Aorta (tissue), 5 donors: Measurements from ENCODE around the gene SON. TPM values are rescaled to one million over a fixed set of nuclear protein-coding genes. Genes with fewer than 3 reads are reported as not detected.

Source experiments
- ATAC-seq: fragments of 200-7000 bp; cut with Tn5 transposase; one replicate; pipeline ENCODE4 v1.9.1; 2022; ENCODE audit warnings: moderate library complexity; ENCODE audit not compliant: low FRiP score
- DNase-seq, 2 donors: peaks; one replicate each; pipeline ENCODE4 v3.0.0-alpha.2; 2020
- H3K27ac ChIP-seq, 2 donors: one replicate each; pipeline ENCODE4 v1.5.1; 2013; ENCODE audit warnings: low read length in 2 of 2, mild to moderate bottlenecking in 2 of 2, moderate library complexity in 2 of 2, control low read depth in 1 of 2, inconsistent platforms in 1 of 2, low read depth in 1 of 2
- H3K27me3 ChIP-seq, 2 donors: one replicate each; pipeline ENCODE4 v1.6.1; 2013; ENCODE audit warnings: control low read depth in 1 of 2, low read length in 1 of 2, mild to moderate bottlenecking in 1 of 2, moderate library complexity in 1 of 2; ENCODE audit not compliant: insufficient read depth in 2 of 2, control insufficient read depth in 1 of 2
- H3K36me3 ChIP-seq, 2 donors: one replicate each; pipeline ENCODE4 v1.6.1; 2013; ENCODE audit warnings: control low read depth in 1 of 2, low read length in 1 of 2, mild to moderate bottlenecking in 1 of 2; ENCODE audit not compliant: insufficient read depth in 2 of 2, control insufficient read depth in 1 of 2
- H3K4me1 ChIP-seq, 2 donors: one replicate each; pipeline ENCODE4 v1.6.1; 2013; ENCODE audit warnings: low read length in 2 of 2, control low read depth in 1 of 2, mild to moderate bottlenecking in 1 of 2, moderate library complexity in 1 of 2; ENCODE audit not compliant: insufficient read depth in 2 of 2, control insufficient read depth in 1 of 2
- H3K4me3 ChIP-seq, 2 donors: one replicate each; pipeline ENCODE4 v1.5.1; 2013; ENCODE audit warnings: low read length in 2 of 2, control low read depth in 1 of 2, mild to moderate bottlenecking in 1 of 2
- H3K9me3 ChIP-seq: one replicate; pipeline ENCODE4 v1.6.1; 2013; ENCODE audit warnings: mild to moderate bottlenecking, low read length; ENCODE audit not compliant: control insufficient read depth
- WGBS, 2 donors: extraction: QIAGEN DNeasy Blood & Tissue Kit; methylation state at CpG; one replicate each; pipeline ENCODE4 v1.1.7; 2013; 5-methylcytosine and 5-hydroxymethylcytosine counted together
- intact Hi-C, 2 donors: fragments of 100-400 bp; cut with DNase I; formaldehyde crosslinking; loops; one replicate each; pipeline versions ENCODE4 v1.14.2 to v1.15.0; 2022
- polyA plus RNA-seq, 2 donors: library from polyadenylated mRNA; stranded (reverse); fragments of 200-250 nt; gene quantifications; one replicate each; pipeline ENCODE4 v1.2.3, GENCODE V29; 2013
- total RNA-seq, 2 donors: library from RNA; stranded (reverse); fragmentation: NEBNext Ultra II Directional; extraction: Animal tissue kit (Norgen Biotek cat#: 25700); gene quantifications; one replicate each; pipeline ENCODE4 v1.2.1, GENCODE V29; 2021
- donor health status: healthy with polysubstance abuse.
- donor health status: Bipolar disorder and iron deficiency.
- donor health status: DM: no; HTN: no; CAD: no.
- donor health status: DM: no; HTN: no; CAD: no.
- donor health status: DM: yes; HTN: yes; CAD: no.

SON gene
- total and polyA plus RNA-seq, 4 donors = 57.8 to 350 (median 303) TPM

- H3K36me3 ChIP-seq = peaks cover 24 to 30% of the 10 kb centered on the region in 2 donors
- H3K27me3 ChIP-seq = no peaks in the 10 kb centered on the region
- H3K9me3 ChIP-seq = no peaks in the 10 kb centered on the region
These were observed 8.2 kb downstream of the SON start for GRCh38 chr21:33550772-33551660.

DNA sequence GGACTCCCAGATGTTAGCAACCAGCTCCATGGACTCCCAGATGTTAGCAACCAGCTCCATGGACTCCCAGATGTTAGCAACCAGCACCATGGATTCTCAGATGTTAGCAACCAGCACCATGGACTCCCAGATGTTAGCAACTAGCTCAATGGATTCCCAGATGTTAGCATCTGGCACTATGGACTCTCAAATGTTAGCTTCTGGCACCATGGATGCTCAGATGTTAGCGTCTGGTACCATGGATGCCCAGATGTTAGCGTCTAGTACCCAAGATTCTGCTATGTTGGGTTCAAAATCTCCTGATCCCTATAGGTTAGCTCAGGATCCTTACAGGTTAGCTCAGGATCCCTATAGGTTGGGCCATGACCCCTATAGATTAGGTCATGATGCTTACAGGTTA lies 8.8 kb downstream of the SON start:
- 96 to 98% methylated on average over 2 of the region's 2 CpGs for WGBS, 2 donors
- Histone ChIP-seq H3K4me1 (no peaks in the 10 kb centered on the region), H3K9me3 (no peaks in the 10 kb centered on the region), H3K27ac (no peak overlapping the region), H3K27me3 (no peaks in the 10 kb centered on the region), H3K4me3 (no peak overlapping the region), H3K36me3 (peaks cover 24 to 30% of the 10 kb centered on the region in 2 donors)
- DNase-seq = no peak
- intact Hi-C loops = no loop called here
- ATAC-seq = no peak

More at GRCh38 chr21:33550772-33551660, 8.2 kb downstream of the SON start:
- ATAC-seq = no peak
- no peak overlapping the region for H3K27ac ChIP-seq
- 98 to 99% methylated on average over 23 of the region's 23 CpGs for WGBS, 2 donors
- DNase-seq = no peak
- no peaks in the 10 kb centered on the region for H3K4me1 ChIP-seq
- intact Hi-C loops = no loop called here
- H3K4me3 ChIP-seq = no peak overlapping the region

DNA sequence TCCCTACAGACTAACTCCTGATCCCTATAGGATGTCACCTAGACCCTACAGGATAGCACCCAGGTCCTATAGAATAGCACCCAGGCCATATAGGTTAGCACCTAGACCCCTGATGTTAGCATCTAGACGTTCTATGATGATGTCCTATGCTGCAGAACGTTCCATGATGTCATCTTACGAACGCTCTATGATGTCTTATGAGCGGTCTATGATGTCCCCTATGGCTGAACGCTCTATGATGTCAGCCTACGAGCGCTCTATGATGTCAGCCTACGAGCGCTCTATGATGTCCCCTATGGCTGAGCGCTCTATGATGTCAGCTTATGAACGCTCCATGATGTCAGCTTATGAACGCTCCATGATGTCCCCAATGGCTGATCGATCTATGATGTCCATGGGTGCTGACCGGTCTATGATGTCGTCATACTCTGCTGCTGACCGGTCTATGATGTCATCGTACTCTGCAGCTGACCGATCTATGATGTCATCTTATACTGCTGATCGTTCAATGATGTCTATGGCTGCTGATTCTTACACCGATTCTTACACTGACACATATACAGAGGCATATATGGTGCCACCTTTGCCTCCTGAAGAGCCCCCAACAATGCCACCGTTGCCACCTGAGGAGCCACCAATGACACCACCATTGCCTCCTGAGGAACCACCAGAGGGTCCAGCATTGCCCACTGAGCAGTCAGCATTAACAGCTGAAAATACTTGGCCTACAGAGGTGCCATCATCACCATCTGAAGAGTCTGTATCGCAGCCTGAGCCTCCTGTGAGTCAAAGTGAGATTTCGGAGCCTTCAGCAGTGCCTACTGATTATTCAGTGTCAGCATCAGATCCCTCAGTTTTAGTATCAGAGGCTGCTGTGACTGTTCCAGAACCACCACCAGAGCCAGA lies 9.5 kb downstream of the SON start:
- DNase-seq (no peak), ATAC-seq (peak; percentile 32)
- Histone ChIP-seq H3K4me3 (no peak overlapping the region), H3K9me3 (no peaks in the 10 kb centered on the region), H3K27me3 (no peaks in the 10 kb centered on the region), H3K36me3 (peaks cover 24 to 31% of the 10 kb centered on the region in 2 donors), H3K27ac (no peak overlapping the region), H3K4me1 (no peaks in the 10 kb centered on the region)
- 98% methylated on average over 24 of the region's 24 CpGs for WGBS, 2 donors
- intact Hi-C loops = no loop called here

GRCh38 chr21:33552999-33553598 lies 10.3 kb downstream of the SON start:
- intact Hi-C loops = no loop called here
- DNase-seq (no peak), ATAC-seq (no peak)
- no peak overlapping the region for H3K4me3 ChIP-seq
- WGBS, 2 donors = 96 to 97% methylated on average over 12 of the region's 12 CpGs
- peaks cover 24 to 33% of the 10 kb centered on the region in 2 donors for H3K36me3 ChIP-seq
- no peak overlapping the region for H3K27ac ChIP-seq
- H3K9me3 ChIP-seq = no peaks in the 10 kb centered on the region
- no peaks in the 10 kb centered on the region for H3K27me3 ChIP-seq
- H3K4me1 ChIP-seq = no peaks in the 10 kb centered on the region

DNA sequence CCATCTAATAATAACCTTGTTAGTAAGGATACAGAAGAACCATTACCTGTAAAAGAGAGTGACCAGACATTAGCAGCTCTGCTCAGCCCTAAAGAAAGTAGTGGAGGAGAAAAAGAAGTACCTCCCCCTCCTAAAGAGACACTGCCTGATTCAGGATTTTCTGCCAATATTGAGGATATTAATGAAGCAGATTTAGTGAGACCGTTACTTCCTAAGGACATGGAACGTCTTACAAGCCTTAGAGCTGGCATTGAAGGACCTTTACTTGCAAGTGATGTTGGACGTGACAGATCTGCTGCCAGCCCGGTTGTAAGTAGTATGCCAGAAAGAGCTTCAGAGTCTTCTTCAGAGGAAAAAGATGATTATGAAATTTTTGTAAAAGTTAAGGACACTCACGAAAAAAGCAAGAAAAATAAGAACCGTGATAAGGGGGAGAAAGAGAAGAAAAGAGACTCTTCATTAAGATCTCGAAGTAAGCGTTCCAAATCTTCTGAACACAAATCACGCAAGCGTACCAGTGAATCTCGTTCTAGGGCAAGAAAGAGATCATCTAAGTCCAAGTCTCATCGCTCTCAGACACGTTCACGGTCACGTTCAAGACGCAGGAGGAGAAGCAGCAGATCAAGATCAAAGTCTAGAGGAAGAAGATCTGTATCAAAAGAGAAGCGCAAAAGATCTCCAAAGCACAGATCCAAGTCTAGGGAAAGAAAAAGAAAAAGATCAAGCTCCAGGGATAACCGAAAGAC lies 11.6 kb downstream of the SON start:
- intact Hi-C loops = no loop called here
- Histone ChIP-seq H3K4me1 (no peaks in the 10 kb centered on the region), H3K27me3 (no peaks in the 10 kb centered on the region), H3K9me3 (no peaks in the 10 kb centered on the region), H3K4me3 (no peak overlapping the region), H3K36me3 (peaks cover 24 to 33% of the 10 kb centered on the region in 2 donors), H3K27ac (no peak overlapping the region)
- no peak for DNase-seq
- ATAC-seq = no peak
- 93 to 95% methylated on average over 18 of the region's 18 CpGs for WGBS, 2 donors

DNA sequence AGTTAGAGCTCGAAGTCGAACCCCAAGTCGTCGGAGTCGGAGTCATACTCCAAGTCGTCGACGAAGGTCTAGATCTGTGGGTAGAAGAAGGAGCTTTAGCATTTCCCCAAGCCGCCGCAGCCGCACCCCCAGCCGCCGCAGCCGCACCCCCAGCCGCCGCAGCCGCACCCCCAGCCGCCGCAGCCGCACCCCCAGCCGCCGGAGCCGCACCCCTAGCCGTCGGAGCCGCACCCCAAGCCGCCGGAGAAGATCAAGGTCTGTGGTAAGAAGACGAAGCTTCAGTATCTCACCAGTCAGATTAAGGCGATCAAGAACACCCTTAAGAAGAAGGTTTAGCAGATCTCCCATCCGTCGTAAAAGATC lies 12.1 kb downstream of the SON start:
- no peak for DNase-seq
- Histone ChIP-seq H3K27me3 (no peaks in the 10 kb centered on the region), H3K4me3 (no peak overlapping the region), H3K27ac (no peak overlapping the region), H3K36me3 (peaks cover 30 to 32% of the 10 kb centered on the region in 2 donors), H3K4me1 (no peaks in the 10 kb centered on the region), H3K9me3 (no peaks in the 10 kb centered on the region)
- 97% methylated on average over 31 to 32 of the region's 32 CpGs for WGBS, 2 donors
- intact Hi-C loops = no loop called here
- no peak for ATAC-seq

DNA sequence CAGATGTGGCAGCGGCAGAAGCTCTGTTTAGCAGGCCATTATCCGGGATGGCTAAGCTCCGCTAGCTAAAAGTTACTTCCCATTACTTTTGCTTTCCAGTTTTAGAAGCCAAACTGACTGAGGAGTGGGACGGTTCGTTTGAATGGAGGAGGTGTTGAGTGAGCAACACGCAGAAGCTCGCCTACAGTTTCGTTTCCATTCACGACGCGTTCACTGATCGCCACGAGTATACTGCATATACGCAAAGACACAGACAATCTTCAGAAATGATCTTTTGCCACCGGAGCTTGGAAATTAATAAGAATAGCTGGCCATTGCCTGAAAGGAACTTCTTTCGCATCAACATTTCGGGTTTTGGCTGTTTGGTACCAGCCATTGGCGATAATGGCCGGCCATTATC lies 14.6 kb downstream of the SON start:
- ATAC-seq (no peak), DNase-seq (no peak)
- peaks cover 19 to 28% of the 10 kb centered on the region in 2 donors for H3K36me3 ChIP-seq
- H3K4me1 ChIP-seq = no peaks in the 10 kb centered on the region
- no peak overlapping the region for H3K4me3 ChIP-seq
- 95 to 96% methylated on average over 19 of the region's 19 CpGs for WGBS, 2 donors
- intact Hi-C loops = no loop called here
- no peak overlapping the region for H3K27ac ChIP-seq
- no peaks in the 10 kb centered on the region for H3K27me3 ChIP-seq
- H3K9me3 ChIP-seq = no peaks in the 10 kb centered on the region

GRCh38 chr21:33558777-33559421 lies 16.1 kb downstream of the SON start:
- no peak for DNase-seq
- intact Hi-C loops = no loop called here
- Histone ChIP-seq H3K4me3 (no peak overlapping the region), H3K4me1 (no peaks in the 10 kb centered on the region), H3K27ac (no peak overlapping the region), H3K27me3 (no peaks in the 10 kb centered on the region), H3K36me3 (peaks cover 9 to 22% of the 10 kb centered on the region in 2 donors), H3K9me3 (no peaks in the 10 kb centered on the region)
- ATAC-seq = no peak
- WGBS, 2 donors = 79 to 83% methylated on average over 4 of the region's 4 CpGs
